ENCODE results near the gene DMBT1. TPM values are rescaled to one million over a fixed set of nuclear protein-coding genes. Genes with fewer than 3 reads are reported as not detected.

Gene DMBT1
- total RNA-seq, 2 experiments from 2014 or later, result not detected

DNA sequence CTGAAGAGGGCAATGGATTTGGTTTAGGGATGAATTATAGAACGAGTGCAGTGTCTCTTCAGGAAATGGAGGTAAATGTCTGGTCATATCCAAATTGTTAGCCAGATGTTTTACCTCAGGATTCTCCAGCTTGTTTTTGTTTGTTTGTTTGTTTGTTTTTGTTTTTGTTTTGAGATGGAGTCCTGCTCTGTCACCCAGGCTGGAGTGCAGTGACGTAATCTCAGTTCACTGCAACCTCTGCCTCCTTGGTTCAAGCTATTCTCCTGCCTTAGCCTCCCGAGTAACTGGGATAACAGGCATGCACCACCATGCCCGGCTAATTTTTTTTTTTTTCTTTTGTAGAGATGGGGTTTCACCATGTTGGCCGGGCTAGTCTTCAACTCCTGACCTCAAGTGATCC lies 132.2 kb downstream of the DMBT1 start:
- no peak for ATAC-seq (ENCODE audit: poor library complexity)
- Histone ChIP-seq H3K4me3 (ENCODE audit: low read length) (no peak overlapping the region), H3K4me1 (ENCODE audit: insufficient read depth, low read length) (no peaks in the 10 kb centered on the region), H3K27me3 (ENCODE audit: control insufficient read depth in 1 of 2, insufficient read depth in 2 of 2, low read length in 2 of 2) (peaks cover 0 to 5% of the 10 kb centered on the region in 2 experiments), H3K27ac (ENCODE audit: low read depth in 1 of 2, low read length in 2 of 2) (no peak overlapping the region), H3K9me3 (ENCODE audit: control insufficient read depth in 1 of 2, insufficient read depth in 1 of 2, low read length in 2 of 2) (no peaks in the 10 kb centered on the region), H3K36me3 (ENCODE audit: insufficient read depth, low read length) (no peaks in the 10 kb centered on the region)
- Mint-ChIP-seq H3K27me3 (peaks cover 51% of the 10 kb centered on the region), H3K4me1 (ENCODE audit: low read depth) (no peaks in the 10 kb centered on the region), H3K27ac (no peak overlapping the region), H3K9me3 (no peaks in the 10 kb centered on the region), H3K4me3 (no peak overlapping the region), H3K36me3 (ENCODE audit: low read depth) (no peaks in the 10 kb centered on the region)
- CTCF ChIA-PET, result no interaction called here
- no peak for DNase-seq
- intact Hi-C loops (cut with DNase I, micrococcal nuclease), result no loop called here
- TF ChIP-seq, protein P1, sequence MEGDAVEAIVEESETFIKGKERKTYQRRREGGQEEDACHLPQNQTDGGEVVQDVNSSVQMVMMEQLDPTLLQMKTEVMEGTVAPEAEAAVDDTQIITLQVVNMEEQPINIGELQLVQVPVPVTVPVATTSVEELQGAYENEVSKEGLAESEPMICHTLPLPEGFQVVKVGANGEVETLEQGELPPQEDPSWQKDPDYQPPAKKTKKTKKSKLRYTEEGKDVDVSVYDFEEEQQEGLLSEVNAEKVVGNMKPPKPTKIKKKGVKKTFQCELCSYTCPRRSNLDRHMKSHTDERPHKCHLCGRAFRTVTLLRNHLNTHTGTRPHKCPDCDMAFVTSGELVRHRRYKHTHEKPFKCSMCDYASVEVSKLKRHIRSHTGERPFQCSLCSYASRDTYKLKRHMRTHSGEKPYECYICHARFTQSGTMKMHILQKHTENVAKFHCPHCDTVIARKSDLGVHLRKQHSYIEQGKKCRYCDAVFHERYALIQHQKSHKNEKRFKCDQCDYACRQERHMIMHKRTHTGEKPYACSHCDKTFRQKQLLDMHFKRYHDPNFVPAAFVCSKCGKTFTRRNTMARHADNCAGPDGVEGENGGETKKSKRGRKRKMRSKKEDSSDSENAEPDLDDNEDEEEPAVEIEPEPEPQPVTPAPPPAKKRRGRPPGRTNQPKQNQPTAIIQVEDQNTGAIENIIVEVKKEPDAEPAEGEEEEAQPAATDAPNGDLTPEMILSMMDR (IDR thresholded peaks at IDR 0.05), result no peak
- POLR2A ChIA-PET, result no interaction called here

Other genes starting within 250 kb of the DMBT1 start
- gene PLEKHA1, start 186.0 kb upstream of the DMBT1 start, total RNA-seq, result 10 to 100 TPM; 24.9 to 26.8 TPM
- not detected for gene ARMS2, start 106.1 kb upstream of the DMBT1 start, total RNA-seq
- gene HTRA1, start 99.2 kb upstream of the DMBT1 start, total RNA-seq, result not detected
- gene C10orf120, start 139.1 kb downstream of the DMBT1 start, total RNA-seq, result not detected

Data from CD4-positive, alpha-beta T cell (primary cell).